GM21825 (cell line): Measurements from ENCODE around the gene GNAO1.

Experiments used
- ATAC-seq: cut with Tn5 transposase; IDR thresholded peaks from one replicate; pipeline ENCODE4 v1.9.1; 2021; ENCODE audit warnings: mild to moderate bottlenecking, moderate library complexity; ENCODE audit not compliant: unreplicated experiment

Gene GNAO1

DNA sequence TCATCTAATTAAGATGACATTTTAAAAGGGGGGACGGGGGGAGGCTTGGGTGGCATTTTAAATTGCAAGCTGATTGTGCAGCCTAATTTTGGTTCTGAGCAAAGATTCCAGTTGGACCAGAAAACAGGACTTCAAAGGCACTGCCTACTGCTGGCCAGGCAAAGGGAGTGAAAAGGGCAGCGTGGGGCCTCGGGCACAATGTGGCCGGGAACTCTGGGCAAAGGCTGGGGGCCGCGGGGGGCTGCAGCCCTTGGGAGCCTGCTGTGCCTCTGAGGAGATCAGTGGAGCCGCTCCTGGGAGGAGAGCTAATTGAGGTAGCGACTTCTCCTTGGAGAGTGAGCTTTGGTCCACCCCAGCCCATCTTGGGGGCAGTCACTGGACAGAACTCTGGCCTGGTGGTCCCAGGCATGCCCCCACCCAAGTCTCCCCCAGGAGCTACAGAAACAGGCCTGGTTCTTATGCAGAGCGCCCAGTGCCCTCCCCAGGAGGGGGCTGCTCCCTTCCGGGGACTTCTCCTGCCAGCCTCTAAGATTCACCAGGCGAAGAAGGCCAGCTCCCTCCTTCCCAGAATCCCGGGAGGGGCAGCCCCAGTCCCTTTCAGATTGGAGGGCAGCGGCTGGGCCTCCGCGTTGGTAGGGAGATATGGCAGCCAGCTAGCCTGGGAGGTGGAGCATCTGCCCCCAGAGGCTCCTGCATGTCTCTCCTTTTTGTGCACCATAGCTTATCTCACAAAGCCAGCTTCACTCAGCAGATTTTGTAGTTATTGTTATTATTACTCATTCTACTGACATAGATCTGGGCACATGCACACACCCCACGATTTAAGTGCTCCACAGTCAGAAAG lies 115.6 kb downstream of the GNAO1 start:
- ATAC-seq, result no peak

DNA sequence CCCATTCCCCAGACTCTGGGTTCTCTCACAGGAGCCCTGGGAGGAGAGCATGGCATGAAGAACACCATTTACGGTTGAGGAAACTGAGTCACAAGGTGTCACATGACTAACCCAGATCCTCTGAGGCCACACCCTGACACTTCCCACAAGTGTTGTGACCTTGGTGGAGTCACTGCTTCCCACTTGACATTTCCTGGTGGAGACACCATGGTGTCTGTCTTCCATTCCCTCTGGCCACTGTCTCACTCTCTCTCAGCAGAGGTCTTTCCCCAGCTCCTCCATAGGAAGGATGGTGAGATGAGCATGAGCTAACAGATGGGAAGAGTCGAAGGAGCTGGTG lies 116.2 kb downstream of the GNAO1 start:
- ATAC-seq, result no peak

DNA sequence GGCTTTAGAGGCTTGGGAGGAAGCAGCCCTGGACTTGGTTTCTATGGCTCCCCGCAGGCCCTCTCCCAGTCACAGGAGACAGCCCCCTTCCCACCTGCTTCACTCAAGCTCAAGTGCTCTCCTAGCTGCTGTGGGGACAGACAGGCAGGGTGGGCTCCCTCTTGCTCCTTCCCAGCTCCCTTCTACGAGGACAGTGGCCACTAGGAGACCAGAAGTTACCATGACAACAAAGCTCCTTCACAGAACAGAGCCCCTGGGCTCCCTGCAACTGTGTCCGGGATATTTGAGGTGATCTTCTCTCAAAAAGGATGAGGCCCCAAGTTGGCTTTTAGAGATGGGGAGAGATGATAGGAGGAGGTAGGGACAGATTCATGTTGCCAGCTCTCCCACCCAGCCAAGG lies 117.7 kb downstream of the GNAO1 start:
- ATAC-seq, result no peak

DNA sequence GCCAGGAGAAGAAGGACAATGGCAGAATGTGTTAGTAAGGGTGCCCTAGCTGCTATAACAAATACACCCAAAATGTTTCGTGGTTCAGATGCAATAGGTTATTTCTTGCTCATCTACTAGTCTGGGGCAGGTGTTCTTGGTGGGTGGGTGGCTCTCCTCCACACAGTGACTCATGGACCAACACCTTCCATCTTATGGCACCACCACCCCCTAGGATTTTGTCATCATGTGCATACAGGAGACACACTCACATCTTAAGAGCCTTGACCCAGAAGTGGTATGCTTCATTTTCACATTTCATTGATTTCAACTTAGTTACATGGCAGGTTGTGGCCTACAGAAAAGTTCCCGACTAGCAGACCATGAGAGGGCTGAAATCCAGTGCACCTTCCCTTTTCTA lies 119.4 kb downstream of the GNAO1 start:
- no peak for ATAC-seq

DNA sequence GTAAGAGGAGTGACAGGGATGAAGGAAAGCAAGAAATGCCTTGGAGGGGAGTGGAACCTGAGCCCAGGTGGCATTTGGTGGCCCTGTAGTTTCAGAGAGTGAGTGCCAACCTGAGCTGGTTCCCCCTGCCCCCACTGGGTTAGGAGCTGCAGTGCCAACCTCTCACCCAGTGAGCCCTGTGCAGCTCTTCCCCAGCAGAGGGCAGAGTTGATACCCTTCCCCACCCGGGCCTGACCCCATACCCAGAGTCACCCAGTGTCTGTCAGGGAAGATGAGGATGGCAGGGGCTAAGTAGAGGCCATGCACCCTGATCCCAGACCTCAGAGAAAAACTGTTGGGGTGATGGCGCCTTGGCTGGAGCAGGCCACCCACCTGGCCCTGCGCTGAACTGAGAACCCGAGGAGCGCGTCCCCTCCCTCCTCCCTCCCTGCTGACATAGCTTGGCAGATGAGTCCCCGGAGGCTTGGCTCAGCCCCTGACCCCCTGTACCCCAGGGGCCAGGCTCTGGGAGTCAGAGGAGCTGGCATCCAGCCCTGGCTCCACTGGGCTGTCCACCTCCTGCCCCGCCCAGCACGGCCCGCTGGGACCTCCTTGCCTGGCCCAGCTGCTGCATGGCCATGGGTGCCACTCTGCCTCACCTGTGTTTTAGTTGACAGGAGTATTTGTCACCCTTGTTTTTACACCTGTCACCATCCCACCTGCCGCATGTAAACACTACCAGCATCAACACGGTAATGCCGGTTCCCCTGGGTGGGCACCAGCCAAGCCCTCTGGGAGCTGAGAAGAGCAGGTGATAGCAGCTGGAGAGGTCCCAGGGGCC lies 120.1 kb downstream of the GNAO1 start:
- ATAC-seq, result no peak

DNA sequence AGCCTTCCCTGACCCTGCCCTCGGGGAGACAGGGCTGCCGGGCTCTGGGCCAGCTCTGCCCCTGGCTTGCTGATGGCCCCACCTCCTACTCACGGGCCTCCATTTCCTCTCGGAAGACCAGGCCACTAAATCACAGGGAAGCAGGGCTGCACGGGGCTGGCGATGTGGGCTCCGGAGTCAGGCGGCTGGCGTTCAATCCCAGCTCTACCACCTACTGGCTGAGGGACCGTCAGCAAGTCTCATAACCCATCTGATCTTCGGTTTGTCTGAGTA lies 120.7 kb downstream of the GNAO1 start:
- no peak for ATAC-seq

DNA sequence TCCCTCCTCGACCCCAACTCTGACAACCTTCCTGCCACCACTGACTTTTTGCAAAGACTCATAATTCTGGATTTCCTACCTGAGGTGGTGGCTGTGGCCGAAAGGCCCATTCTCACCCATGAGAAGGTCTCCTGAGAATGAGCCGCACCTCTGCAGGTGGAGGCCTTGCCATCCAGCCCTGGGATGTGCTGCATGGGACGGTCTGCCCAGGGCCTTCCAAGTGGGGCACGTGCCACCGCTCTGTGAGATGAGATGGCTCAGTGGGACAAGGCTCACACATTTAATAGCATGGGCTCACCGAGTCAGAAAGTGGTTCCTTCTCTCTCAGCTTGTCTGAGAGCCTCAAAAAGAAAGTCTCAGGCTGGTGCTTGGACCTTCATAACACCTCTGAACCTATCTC lies 121.3 kb downstream of the GNAO1 start:
- no peak for ATAC-seq

DNA sequence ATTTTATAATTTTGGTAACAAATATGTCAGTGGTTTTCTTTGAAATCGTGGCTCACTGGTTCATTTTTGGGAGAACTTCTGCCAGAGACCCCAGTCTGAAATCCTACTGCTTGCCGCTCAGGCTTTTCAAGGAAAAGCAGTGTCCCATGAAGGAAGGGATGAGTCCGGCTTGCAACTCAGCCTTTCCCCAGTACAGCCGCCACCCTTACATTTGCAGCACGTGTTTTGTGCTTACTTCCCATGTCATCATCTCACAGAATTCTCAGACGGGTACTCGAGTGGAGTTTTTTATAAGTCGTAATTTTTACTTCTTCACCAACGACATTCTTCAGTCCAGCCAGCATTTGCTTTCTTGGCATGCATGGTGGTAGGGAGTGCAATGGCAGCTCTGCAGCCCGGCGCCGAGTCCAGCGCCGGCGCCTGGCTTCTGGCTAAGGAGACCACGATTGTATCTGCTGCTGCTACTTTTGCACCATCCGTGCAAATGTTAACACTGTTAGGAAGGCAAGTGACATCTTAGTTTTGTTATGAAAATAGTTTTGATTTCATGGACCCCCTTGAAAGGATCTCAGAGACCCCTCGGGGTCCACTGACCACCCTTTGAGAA lies 123.1 kb downstream of the GNAO1 start:
- ATAC-seq, result no peak

DNA sequence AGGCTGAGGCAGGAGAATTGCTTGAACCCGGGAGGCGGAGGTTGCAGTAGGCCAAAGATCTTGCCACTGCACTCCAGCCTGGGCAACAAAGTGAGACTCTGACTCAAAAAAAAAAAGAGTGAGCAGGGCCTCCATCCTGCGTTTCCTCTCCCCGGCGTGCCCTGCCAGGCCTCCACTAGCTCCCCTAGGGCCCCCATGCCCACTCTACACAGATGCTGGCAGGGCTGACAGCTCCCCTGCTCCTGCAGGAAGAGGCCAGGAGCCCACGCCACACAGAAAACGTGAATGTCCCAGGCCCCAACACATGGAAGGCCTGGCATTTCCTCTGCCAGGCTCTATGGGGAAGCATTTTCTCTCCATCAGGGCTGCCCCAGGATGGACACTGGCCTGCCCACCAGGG lies 124.7 kb downstream of the GNAO1 start:
- ATAC-seq, result no peak

DNA sequence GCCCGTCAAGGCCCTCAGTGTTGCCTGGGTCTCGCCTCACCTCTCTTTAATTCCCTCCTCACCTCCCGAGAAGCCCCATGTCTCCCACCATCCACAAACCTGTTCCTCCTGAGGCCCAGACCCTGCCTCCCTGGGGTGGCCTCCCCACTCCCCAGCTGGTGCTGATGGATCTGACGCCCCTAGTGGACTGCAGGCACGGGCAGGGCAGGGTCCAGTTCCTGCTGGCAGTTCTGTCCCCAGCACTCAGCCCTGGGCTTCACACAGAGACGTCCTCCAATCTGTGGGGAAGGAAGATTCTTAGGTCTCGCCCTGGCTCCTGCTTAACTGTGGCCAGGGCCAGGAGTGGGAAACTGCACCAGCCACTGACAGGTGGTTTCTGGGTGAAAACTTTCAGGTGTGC lies 125.3 kb downstream of the GNAO1 start:
- no peak for ATAC-seq

DNA sequence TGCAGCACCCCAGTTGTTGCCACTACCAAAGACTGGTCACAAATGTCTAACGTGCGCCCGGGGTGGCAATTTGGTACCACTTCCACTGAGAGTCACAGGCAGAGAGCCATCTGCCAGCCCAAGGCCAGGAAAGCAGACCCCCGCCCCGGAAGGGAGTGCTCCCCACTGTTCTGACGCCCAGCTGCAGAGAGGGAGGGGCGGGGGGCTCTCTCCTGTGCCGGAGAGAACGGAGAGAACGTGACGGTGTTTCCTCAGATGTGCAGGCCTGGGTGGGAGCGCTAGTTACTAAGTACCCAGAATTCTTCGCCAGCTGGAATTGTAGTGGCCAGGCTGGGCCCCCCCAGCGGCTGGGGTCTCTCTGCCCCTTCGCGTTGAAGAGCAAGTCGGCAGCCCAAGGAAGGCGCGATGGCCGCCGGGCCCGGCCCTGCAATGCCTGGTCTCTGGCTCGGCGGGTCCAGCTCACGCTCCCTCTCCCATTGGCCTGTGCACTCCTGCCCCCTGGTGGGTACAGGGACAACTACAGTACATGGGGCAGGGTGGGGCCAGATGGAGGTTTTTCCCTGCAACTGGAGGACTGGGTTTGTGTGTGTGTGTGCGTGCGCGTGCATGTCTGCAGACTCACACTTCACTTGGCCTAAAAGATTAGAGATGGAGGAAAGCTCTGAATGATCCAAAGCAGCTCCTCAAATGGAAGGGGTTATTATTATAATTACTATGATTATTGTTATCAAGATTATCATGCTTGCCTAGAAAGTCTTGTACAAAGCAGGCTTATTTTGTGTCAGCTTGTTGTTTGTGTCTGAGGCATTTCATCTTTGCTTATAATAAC lies 126.9 kb downstream of the GNAO1 start:
- peak; percentile 86 for ATAC-seq

DNA sequence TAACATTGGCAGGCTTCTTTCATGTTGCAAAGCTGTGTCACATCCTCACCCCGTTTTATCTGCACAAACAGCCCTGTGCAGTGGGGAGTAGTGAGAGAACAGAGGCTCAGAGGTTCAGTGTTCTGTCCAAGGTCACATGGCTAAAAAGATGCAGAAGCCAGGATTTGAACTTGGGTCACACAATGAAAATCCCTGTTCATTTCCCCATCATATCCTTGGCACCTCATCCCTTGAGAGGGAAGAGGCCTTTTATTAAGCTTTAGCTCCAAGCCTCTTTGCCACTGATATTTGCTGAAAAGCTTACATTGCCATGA lies 127.5 kb downstream of the GNAO1 start:
- no peak for ATAC-seq

DNA sequence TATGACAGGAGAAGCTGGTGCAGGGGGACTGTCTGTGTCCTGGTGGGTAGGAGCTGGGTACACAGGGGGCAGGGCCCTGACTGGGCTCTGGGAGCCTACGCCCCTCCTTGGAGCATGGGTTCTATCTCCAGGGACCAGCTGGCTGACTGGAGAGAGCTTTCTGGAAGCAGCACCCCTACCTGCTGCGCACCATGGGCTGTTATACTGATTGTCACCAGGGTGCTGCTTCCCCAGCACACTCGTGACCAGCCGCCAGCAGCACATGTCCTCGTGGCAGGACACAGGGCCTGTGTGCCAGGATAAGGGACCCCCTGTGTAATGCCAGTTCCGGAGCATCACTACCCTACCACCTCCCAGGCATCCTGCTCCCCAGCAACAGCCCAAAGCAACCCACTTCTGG lies 128.1 kb downstream of the GNAO1 start:
- ATAC-seq, result no peak

DNA sequence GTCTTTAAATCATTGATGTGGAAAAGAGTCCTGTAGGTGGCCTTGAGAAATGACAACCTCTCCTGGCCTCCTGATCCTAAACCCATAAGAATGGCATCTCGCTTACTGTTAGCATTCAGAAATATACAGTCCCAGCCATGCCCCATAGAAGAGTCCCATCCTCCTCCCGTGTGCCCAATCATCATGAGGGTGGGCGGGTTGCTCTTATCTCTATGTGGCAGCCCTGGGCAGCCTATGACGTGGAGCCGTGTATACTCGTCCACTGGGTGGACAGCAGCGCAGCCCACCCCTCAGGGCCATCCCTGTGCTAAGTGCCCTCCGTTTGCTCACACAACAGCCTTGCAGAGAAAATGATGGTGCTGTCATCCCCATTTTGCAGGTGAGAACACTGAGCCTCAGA lies 128.8 kb downstream of the GNAO1 start:
- ATAC-seq, result no peak

DNA sequence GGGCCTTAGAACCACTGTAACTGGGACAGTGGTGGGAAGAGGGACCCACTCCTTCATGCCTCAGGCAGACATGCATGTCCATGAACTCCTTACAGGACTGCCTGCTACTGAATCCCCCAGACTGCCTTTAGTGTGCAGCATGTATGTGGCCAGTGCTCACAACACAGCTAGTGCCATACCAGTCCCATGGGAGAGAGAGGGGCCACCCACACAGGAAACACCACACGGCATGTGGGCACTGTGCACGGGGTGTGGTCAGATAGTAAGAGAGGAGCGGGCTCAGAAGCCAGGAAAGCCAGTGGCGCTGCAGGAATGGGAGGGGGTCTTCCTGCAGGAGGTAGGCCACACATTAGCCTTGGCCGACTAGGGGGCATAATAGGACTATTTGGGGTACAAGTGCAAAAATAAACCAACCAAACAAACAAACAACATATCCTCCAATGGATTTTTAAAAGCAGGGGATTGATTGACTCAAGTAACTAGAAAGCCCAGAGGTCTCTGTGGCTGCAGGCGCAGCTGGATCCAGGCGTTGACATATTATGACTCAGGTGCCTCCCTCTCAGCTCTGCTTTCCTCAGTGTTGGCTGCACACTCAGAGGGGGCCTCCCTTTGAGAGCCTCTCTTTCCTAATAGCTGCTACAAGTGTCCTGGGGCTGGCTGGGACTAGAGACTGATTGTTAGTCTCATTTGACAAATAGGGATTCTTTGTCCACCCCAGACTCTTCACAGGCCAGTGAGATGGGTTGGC lies 129.7 kb downstream of the GNAO1 start:
- no peak for ATAC-seq

DNA sequence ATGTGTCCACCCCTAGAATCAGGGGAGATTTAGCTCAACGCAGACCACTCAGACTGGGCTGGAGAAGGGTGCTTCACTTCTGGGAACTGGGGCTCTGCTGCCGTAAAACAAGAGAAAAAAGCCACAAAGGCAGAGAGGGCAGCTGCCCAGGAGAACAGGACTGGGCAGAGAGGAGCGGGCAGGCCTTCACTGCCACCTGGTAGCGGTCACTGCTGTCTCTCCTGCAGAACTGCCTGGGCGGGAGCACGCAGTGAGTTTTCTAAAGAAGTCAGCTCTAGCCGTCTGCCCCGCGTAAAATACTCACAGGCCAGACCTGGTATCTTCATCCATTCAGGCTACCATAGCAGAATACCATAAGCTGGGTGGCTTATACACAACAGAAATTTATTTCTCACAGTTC lies 130.3 kb downstream of the GNAO1 start:
- no peak for ATAC-seq

DNA sequence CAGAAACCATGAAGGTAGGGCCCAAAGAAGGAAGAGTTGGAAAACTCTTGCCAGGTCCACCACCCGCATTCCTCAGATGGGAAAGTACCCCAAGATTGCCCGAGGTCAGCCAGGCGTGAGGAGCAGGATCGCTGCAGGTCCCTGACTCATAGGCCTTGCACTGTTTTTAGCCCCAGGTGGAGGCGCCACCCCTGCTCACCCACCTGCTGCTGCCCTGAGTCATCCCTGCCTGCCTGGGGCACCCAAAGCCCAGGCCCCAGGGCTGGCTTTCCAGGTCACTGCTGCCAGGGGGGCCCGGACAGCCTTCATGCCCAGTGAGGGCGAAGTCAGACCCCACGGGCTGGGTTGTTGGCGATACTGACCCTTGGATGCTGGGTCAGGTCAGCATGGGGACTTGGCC lies 133.1 kb downstream of the GNAO1 start:
- ATAC-seq, result no peak

DNA sequence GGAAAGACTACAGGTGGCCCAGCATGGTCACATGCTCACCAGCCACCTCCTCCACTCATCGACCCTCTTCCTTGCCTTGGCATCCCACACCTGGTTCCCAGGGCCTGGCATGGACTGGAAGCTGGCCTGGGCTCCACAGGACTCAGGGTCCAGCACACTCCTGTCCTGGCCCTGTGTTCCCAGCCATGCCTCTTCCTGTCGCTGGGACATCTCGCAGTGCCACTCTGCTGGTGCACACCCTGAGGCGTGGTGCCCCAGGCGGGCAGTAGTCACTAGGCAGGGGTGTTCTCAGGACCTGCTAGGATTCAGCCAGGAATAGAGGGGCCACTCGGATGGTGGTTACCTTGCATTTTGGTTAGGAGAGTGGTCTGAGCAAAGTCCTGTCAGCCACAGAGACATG lies 134.7 kb downstream of the GNAO1 start:
- no peak for ATAC-seq

DNA sequence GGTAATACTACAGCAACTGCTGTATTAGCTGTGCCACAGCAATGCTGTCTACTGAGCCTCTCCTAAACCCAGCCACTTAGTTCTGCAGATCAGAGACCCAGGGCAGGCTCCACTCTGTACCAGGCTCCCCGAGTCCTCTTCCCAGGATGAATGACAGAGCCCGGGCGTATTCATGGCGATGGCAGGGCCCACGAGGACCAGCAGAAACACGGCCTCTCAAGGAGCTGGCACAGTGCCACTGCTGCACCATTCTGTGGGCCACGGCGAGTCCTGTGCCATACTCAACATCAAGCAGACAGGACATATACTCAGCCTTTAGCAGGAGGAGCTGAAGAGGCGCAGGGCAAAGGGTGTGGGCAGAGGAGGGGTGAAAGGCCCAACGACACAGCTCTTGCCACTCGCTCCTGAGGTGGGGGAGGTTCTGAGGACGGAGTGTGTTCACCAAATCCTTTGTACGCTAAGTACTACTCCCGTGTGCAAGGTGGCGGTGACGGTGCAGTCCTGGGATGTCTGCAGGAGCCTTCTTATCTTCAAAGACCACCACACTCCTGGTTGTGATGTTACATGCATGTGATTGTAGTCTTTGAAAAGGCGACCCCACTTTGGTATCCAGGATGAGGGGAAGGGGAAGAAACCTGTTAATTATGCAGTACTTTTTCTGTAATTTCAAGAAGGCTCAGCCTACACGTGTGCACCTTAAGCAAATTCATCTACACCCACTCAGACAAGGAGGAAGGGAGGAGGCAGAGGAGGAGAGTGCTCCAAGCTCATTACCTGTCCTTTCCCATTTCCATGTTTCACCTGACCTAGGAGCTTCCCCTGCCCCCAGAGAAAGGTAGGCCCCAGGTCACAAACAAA lies 136.0 kb downstream of the GNAO1 start:
- no peak for ATAC-seq

DNA sequence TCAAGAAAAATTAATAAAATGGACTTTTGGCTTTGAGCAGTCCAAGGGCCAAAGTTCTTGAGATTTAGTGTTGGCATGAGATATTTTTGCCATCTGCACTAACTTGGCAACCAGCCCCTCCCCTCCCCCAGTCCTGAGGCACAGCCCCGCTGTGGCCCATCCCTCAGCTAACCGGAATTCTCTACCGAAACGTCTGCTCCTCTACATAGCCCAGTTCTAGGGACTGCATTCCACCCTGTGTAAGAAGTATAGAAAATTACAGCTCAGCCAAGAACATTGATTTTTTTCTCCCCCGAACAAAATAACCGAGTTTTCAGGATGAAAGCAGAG lies 136.6 kb downstream of the GNAO1 start:
- no peak for ATAC-seq
